GM18508 (cell line): Measurements from ENCODE around the gene PSENEN.

ENCODE experiments used
- ATAC-seq: cut with Tn5 transposase; IDR thresholded peaks from one replicate; pipeline ENCODE4 v1.9.1; 2021; ENCODE audit warnings: moderate number of reproducible peaks; ENCODE audit not compliant: insufficient read depth, unreplicated experiment

Gene PSENEN

GRCh38 chr19:35732540-35733179 is 12.8 kb upstream of the PSENEN start:
- no peak for ATAC-seq

GRCh38 chr19:35733180-35734125 is 12.0 kb upstream of the PSENEN start:
- ATAC-seq, result no peak

DNA sequence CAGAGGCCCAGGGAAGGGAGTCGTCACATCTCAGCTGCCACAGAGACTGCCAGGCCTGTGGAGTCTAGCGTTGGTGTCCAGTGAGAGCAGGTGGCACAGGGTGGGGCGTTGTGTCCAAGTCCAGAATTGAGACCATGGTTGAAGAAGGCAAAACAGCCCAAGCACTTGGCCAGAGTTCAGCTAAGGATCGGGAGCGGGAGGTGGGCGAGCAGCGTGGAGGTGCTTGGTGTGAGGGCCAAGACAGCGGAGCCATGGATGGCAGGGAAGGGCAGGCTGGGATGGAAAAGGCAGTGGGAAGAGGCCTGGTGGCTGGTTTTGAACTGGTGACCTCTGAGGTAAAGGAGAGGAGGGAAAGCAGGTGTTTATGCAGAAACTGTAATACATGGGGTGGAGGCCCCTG is 11.2 kb upstream of the PSENEN start:
- no peak for ATAC-seq

- ATAC-seq, result no peak
These were observed 10.6 kb upstream of the PSENEN start for GRCh38 chr19:35734889-35735288.

DNA sequence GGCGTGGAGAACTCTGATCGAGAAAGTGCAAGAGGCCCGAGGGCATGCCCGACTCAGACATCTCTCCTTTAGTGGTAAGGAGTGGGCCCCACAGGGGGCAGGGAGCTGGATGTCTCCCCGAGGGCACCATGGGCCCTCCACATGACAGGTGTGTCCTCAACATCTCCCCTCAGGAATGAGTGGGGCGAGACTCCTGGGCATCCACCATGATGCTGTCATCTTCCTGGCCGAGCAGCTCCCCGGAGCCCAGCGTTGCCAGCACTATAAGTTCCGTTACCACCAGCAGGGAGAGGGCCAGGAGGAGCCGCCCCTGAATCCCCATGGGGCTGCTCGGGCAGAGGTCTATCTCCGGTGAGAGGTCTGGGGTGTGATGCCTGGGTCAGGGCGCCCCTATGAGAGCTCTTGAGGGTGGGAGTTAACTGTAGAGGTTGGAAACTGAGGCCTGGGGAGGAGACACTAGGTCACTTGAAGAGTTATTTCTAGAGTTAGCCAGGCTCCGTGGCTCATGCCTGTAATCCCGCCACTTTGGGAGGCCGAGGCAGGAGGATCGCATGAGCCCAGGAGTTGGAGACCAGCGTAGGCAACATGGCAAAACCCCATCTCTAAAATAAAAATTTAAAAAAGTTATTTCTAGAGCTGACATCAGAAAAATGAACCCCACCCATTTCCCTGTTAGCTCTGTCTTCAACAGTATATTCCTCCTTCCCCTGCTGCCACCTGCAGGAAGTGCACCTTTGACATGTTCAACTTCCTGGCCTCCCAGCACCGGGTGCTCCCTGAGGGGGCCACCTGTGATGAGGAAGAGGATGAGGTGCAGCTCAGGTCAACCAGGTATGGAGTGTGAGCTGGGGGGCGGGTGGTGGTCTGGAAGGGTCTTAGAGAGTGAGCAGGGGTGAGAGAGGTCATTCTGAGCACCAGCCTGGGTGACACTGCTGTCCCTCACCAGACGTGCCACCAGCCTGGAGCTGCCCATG is 8.3 kb upstream of the PSENEN start:
- ATAC-seq, result no peak

DNA sequence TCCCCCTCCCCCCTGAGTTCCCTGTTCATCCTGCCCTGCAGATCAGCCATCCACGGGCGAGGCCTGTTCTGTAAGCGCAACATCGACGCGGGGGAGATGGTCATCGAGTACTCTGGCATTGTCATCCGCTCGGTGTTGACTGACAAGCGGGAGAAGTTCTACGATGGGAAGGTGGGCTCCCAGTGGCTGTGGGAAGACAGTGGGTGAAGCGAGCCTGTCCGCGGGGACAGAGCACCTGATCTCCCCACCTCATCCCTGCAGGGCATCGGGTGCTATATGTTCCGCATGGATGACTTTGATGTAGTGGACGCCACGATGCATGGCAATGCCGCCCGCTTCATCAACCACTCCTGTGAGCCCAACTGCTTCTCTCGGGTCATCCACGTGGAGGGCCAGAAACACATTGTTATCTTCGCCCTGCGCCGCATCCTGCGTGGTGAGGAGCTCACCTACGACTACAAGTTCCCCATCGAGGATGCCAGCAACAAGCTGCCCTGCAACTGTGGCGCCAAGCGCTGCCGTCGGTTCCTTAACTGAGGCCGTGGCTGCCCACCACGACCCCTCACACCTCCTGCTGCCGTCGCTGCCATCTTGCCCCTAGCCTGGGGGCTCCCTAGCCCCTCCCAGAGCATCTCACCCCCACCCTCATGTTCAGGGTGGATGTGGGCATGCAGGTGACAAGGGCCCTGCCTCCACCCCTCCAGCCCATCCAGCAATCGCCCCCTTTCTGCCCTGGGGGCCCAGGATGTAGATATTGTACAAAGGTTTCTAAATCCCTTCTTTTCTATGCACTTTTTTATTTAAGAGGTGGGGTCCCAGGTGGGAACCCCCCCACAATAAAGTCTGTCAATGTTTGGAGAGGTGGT is 7.2 kb upstream of the PSENEN start:
- no peak for ATAC-seq

DNA sequence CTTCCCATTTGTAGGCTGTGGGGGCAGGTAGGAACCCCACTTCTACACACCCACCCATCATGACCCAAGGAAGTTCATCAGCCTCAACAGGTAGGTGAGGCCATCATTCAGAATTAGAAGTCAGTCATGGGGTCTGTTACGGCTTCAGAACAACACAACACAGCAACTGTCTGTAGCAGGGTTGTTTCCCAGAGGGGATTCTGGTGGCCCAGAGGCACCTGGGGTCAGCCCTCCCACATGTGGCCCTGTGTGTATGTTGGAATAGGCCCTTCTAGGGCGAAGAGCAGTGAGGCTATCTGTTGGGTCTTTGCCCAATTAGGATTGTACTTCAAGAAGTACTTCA is 6.6 kb upstream of the PSENEN start:
- no peak for ATAC-seq

- no peak for ATAC-seq
These were observed 6.0 kb upstream of the PSENEN start for GRCh38 chr19:35739275-35740107.

DNA sequence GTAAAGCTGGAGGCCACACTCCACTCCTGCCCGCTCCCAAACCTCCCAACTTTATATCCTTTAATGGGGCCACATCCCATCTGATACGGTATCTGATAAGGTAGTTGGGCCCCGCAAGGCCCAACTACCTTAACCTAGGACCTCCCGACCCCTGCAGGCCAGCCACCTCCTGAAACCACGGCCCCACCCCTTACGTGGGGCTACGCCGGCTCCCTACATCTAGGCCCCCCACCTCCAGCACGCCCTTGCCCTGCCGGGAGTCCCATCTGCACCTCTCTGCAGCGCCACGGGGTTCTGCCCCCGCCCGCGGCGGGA is 5.4 kb upstream of the PSENEN start:
- ATAC-seq, result no peak

- no peak for ATAC-seq
These were observed 4.8 kb upstream of the PSENEN start for GRCh38 chr19:35740423-35741202.

DNA sequence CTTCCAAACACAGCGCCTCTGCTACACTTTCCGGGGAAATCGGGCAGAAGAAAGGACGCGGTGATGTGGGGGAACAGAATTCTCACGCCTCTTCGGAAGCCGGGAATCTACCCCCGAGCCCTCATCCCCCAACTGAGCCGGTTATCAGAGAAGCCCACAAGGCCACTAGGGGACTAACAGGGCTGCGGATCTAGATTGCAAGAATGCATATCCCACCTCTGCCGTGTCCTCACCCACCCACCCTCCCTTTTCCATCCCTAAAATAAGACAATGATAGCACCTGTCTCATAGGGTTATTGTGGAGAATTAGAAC is 4.3 kb upstream of the PSENEN start:
- no peak for ATAC-seq

DNA sequence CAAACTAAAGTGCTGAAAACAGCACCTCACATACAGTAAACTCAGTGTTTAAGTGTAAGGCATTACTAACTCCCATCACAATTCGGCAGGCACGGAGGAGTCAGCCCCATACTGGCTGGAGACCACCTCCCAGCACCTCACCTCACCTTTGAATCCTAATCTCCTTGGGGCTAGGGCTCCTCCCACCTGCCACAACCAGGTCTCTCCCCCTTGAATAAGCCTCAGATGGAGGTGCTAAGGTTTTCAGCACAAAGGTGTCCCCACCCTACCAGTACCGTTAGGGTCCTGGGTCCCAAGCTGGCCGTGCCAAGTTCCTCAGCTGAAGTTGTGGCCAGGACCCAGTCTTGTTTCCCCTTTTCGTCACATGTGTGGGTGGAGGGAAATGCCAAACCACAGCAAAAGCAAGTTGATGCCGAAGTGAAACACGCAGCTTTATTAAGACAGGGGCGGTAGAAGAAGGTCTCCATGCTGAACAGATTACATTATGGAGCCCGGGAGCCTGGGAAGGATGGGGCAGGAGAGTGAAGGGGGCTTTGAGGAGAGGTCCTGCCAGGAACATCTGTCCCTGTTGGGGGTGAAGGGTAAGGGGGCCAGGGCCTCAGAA is 3.2 kb upstream of the PSENEN start, which contains the start of gene IGFLR1:
Gene IGFLR1 (minus strand): TSS at position 332 of the 604 bp plus-strand sequence. CDS start 1,272 bp downstream, outside the sequence.
- no peak for ATAC-seq

- no peak for ATAC-seq
These were observed 1.6 kb upstream of the PSENEN start for GRCh38 chr19:35743640-35744429.

GRCh38 chr19:35744430-35745327 is 772 bp upstream of the PSENEN start:
- no peak for ATAC-seq

GRCh38 chr19:35746087-35746462 is 624 bp downstream of the PSENEN start:
- no peak for ATAC-seq

- no peak for ATAC-seq
These were observed 1.1 kb downstream of the PSENEN start for GRCh38 chr19:35746531-35746930.
